ENCODE data around the gene CHRNB1. TPM values are rescaled to one million over a fixed set of nuclear protein-coding genes. Genes with fewer than 3 reads are reported as not detected.

CHRNB1 gene
- total and polyA plus RNA-seq, 2 of the 8 experiments (the other 6 are each of a cell fraction or from before 2014, with no cell fraction given): 14.1 to 28.2 TPM

- Histone ChIP-seq H3K79me1 (ENCODE audit: low read depth, low read length) (peaks cover 2% of the 10 kb centered on the region; the same call in 1 of the 2 replicates), H2AK5ac (ENCODE audit: low read depth, low read length) (no peak overlapping the region), H3K4me1 (replicated peaks in 1 of 4; ENCODE audit: control insufficient read depth in 3 of 4, insufficient read depth in 4 of 4, low read length in 3 of 4) (peaks cover 0 to 5% (median 3%) of the 10 kb centered on the region in 4 experiments; a peak in 4 of 7 replicates), H3K23ac (ENCODE audit: insufficient read length) (no peak overlapping the region), H3K27me3 (replicated peaks in 1 of 4; ENCODE audit: control insufficient read depth in 3 of 4, extremely low read depth in 1 of 4, insufficient read depth in 3 of 4, low read length in 3 of 4) (no peaks in the 10 kb centered on the region), H4K5ac (ENCODE audit: insufficient read length, low read depth, low read length) (no peak overlapping the region), H2BK5ac (ENCODE audit: low read depth, low read length) (no peak overlapping the region), H3K14ac (ENCODE audit: insufficient read length) (no peak overlapping the region), H4K20me1 (replicated peaks in 1 of 2; ENCODE audit: control insufficient read depth in 1 of 2, insufficient read depth in 2 of 2, low read length in 2 of 2) (peaks cover 0 to 3% of the 10 kb centered on the region in 2 experiments), H3K4ac (replicated peaks; ENCODE audit: insufficient read length, low read depth, low read length) (no peak overlapping the region), H3K9me3 (ENCODE audit: insufficient read depth in 2 of 2, low read depth in 1 of 2, low read length in 1 of 2) (no peaks in the 10 kb centered on the region), H3K79me2 (ENCODE audit: control insufficient read depth in 1 of 2, insufficient read depth in 2 of 2, low read length in 2 of 2) (0 out of 4 replicates have a peak, but pooled peaks cover 0 to 4% of the 10 kb centered on the region in 2 experiments), H3K27ac (ENCODE audit: low read depth, low read length) (no peak overlapping the region), H2BK120ac (replicated peaks; ENCODE audit: low read depth, low read length) (no peak overlapping the region), H3K23me2 (ENCODE audit: low read depth, low read length) (peaks cover 13% of the 10 kb centered on the region; the same call in 1 of the 2 replicates), H3K4me2 (ENCODE audit: insufficient read depth in 1 of 2, low read depth in 2 of 2, low read length in 2 of 2) (no peak overlapping the region), H4K8ac (ENCODE audit: extremely low read depth, insufficient read depth, low read length) (no peak overlapping the region), H2BK15ac (ENCODE audit: low read length) (no peak overlapping the region), H2BK12ac (ENCODE audit: low read depth, low read length) (no peak overlapping the region), H3K56ac (replicated peaks; ENCODE audit: insufficient read length, low read depth, low read length) (no peak overlapping the region), H3K18ac (ENCODE audit: extremely low read depth, low read length) (no peak overlapping the region), H3K4me3 (ENCODE audit: extremely low read depth in 1 of 4, insufficient read depth in 2 of 4, low read depth in 3 of 4, low read length in 4 of 4) (no peak overlapping the region), H2AFZ (ENCODE audit: low read length) (no peak overlapping the region), H2BK20ac (ENCODE audit: low read length) (no peak overlapping the region), H4K91ac (replicated peaks; ENCODE audit: insufficient read length, low read length) (peak overlapping the region; percentile 27), H3K9ac (replicated peaks in 1 of 4; ENCODE audit: extremely low read depth in 1 of 4, low read depth in 3 of 4, low read length in 3 of 4) (no peak overlapping the region), H3K36me3 (ENCODE audit: control insufficient read depth in 2 of 4, insufficient read depth in 4 of 4, low read length in 3 of 4) (no peaks in the 10 kb centered on the region)
- ChIA-PET POLR2A (ENCODE audit: partially characterized antibody) (interaction anchor here (0.6 to 2.3 kb wide), 11 partner anchors 9 to 1963 kb away, joined by 3 to 8 read pairs (median 4); partner anchors contain the start of genes ACAP1, CD68 and TMEM102), CTCF (ENCODE audit: partially characterized antibody) (interaction anchor here (0.6 to 2.2 kb wide), 9 partner anchors 10 to 178 kb away, joined by 3 to 14 read pairs (median 3); partner anchors contain the start of genes TMEM95 and TNK1)
- 93% methylated on average over 2 of the region's 2 CpGs; no CpG with 5 or more reads in 1 of the 2 experiments for WGBS, 2 experiments (ENCODE audit: extremely low coverage in 1 of 2, insufficient coverage in 1 of 2, insufficient read length in 1 of 2, insufficient replicate concordance in 2 of 2, low coverage in 1 of 2, low lambda C conversion rate in 2 of 2, missing lambda C conversion rate in 1 of 2)
- no peak for DNase-seq (ENCODE audit: low read depth in 1 of 2, low spot score in 2 of 2)
- no peak for FAIRE-seq
- no peak for TF ChIP-seq HDAC2 (IDR thresholded peaks at IDR 0.05; ENCODE audit: borderline replicate concordance in 1 of 2, low read depth in 2 of 2, low read length in 2 of 2)
- TF ChIP-seq KDM1A (IDR thresholded peaks at IDR 0.05; ENCODE audit: borderline replicate concordance, low read length): 0 out of 2 replicates have a peak, but pooled peaks have one; percentile 10
Measured at GRCh38 chr17:7398612-7399011, 46.2 kb upstream of the CHRNB1 start.
